HEK293 (cell line): Measurements from ENCODE around the gene ARHGAP32.
A peak's percentile ranks its signal among the peaks of the same experiment; 100 is the strongest.

Experiments used
- CTCF ChIA-PET: fragments of 350-600 bp; formaldehyde crosslinking; extraction: SDS; loops from one replicate; lab custom pipeline; 2021; ENCODE audit warnings: antibody characterized with exemption; lab: Yijun Ruan, JAX
- POLR2A ChIA-PET: fragments of 300-600 bp; formaldehyde crosslinking; extraction: SDS; loops from one replicate; lab custom pipeline; 2020; ENCODE audit warnings: antibody characterized with exemption, inconsistent platforms; lab: Yijun Ruan, JAX
- H3K27ac ChIP-seq: fragments of 200-500 bp; sonication (Bioruptor generic); 2 replicates; pipeline ENCODE4 v1.5.1; 2014; ENCODE audit warnings: low read depth, low read length, control low read depth, inconsistent platforms; ENCODE audit errors: extremely low read depth
- H3K36me3 ChIP-seq, 2 experiments: fragments of 200-500 bp in 1 of 2; sonication (Bioruptor generic) in 1 of 2; 1 replicate in 1 of 2; 2 replicates in 1 of 2; pipeline ENCODE4 v1.5.1; 2014 to 2017; ENCODE audit warnings: inconsistent platforms in 2 of 2, low read length in 2 of 2; ENCODE audit not compliant: control insufficient read depth in 2 of 2, insufficient read depth in 1 of 2
- H3K4me1 ChIP-seq: fragments of 200-500 bp; sonication (Bioruptor generic); 2 replicates; pipeline ENCODE4 v1.5.1; 2014; ENCODE audit warnings: mild to moderate bottlenecking, low read length, inconsistent platforms; ENCODE audit not compliant: control insufficient read depth, insufficient read depth
- H3K4me3 ChIP-seq: 2 replicates; pipeline ENCODE4 v1.5.1; 2011; ENCODE audit warnings: low read depth, mild to moderate bottlenecking, control low read depth, low read length, moderate library complexity
- H3K9me3 ChIP-seq: fragments of 200-500 bp; sonication (Bioruptor generic); 2 replicates; pipeline ENCODE4 v1.5.1; 2014; ENCODE audit warnings: low read depth, low read length, inconsistent platforms; ENCODE audit not compliant: control insufficient read depth, insufficient read depth
- BCL11B ChIP-seq: fragments of 450-650 bp; formaldehyde crosslinking; IDR thresholded peaks from 2 replicates; pipeline ENCODE4 v1.5.1; 2016; ENCODE audit warnings: low read depth, missing biosample characterization, missing genetic modification characterization
- FEZF1 ChIP-seq: fragments of 450-650 bp; formaldehyde crosslinking; IDR thresholded peaks from 2 replicates; pipeline ENCODE4 v1.5.1; 2016; ENCODE audit warnings: missing biosample characterization, missing genetic modification characterization
- GLI2 ChIP-seq: fragments of 450-650 bp; formaldehyde crosslinking; IDR thresholded peaks from 2 replicates; pipeline ENCODE4; 2017; ENCODE audit warnings: missing biosample characterization, missing genetic modification characterization, low read depth, borderline replicate concordance
- IKZF3 ChIP-seq: fragments of 450-650 bp; IDR thresholded peaks from 2 replicates; pipeline ENCODE4 v1.5.0; 2018; ENCODE audit warnings: missing biosample characterization, mild to moderate bottlenecking, missing genetic modification characterization, moderate library complexity
- MEIS1 ChIP-seq: sonication (generic); formaldehyde crosslinking; IDR thresholded peaks from 2 replicates; pipeline ENCODE4 v1.8.1; 2022; ENCODE audit warnings: missing genetic modification reagents, mild to moderate bottlenecking, borderline replicate concordance
- YY1 ChIP-seq: fragments of 450-650 bp; formaldehyde crosslinking; IDR thresholded peaks from 2 replicates; pipeline ENCODE4 v1.5.1; 2018; ENCODE audit warnings: missing biosample characterization, missing genetic modification characterization
- ZBTB11 ChIP-seq: fragments of 450-650 bp; formaldehyde crosslinking; conservative IDR thresholded peaks from 2 replicates; pipeline ENCODE4 v1.5.1; 2016; ENCODE audit warnings: low read depth, missing biosample characterization, missing genetic modification characterization
- ZBTB17 ChIP-seq: fragments of 450-650 bp; formaldehyde crosslinking; IDR thresholded peaks from 2 replicates; pipeline ENCODE4 v1.5.1; 2016; ENCODE audit warnings: missing biosample characterization, missing genetic modification characterization
- ZBTB49 ChIP-seq: fragments of 450-650 bp; formaldehyde crosslinking; IDR thresholded peaks from 2 replicates; pipeline ENCODE4 v1.5.1; 2016; ENCODE audit warnings: missing biosample characterization, missing genetic modification characterization, low read depth
- ZBTB8A ChIP-seq: fragments of 450-650 bp; formaldehyde crosslinking; IDR thresholded peaks from 2 replicates; pipeline ENCODE4 v1.5.1; 2016; ENCODE audit warnings: missing biosample characterization, missing genetic modification characterization
- ZEB2 ChIP-seq: fragments of 450-650 bp; formaldehyde crosslinking; IDR thresholded peaks from 2 replicates; pipeline ENCODE4 v1.5.1; 2016; ENCODE audit warnings: missing biosample characterization, missing genetic modification characterization
- ZIC2 ChIP-seq: fragments of 450-650 bp; formaldehyde crosslinking; IDR thresholded peaks from 2 replicates; pipeline ENCODE4 v1.5.1; 2016; ENCODE audit warnings: missing biosample characterization, missing genetic modification characterization
- ZNF121 ChIP-seq: fragments of 450-650 bp; formaldehyde crosslinking; IDR thresholded peaks from 2 replicates; pipeline ENCODE4 v1.5.1; 2016; ENCODE audit warnings: missing biosample characterization, missing genetic modification characterization
- ZNF132 ChIP-seq: fragments of 450-650 bp; formaldehyde crosslinking; IDR thresholded peaks from 2 replicates; pipeline ENCODE4 v1.5.1; 2017; ENCODE audit warnings: missing biosample characterization, missing genetic modification characterization, borderline replicate concordance
- ZNF174 ChIP-seq: fragments of 450-650 bp; formaldehyde crosslinking; IDR thresholded peaks from 2 replicates; pipeline ENCODE4 v1.5.0; 2017; ENCODE audit warnings: missing biosample characterization, mild to moderate bottlenecking, missing genetic modification characterization
- ZNF175 ChIP-seq: fragments of 450-650 bp; formaldehyde crosslinking; IDR thresholded peaks from 2 replicates; pipeline ENCODE4 v1.5.1; 2016; ENCODE audit warnings: missing biosample characterization, missing genetic modification characterization
- ZNF18 ChIP-seq: fragments of 450-650 bp; formaldehyde crosslinking; IDR thresholded peaks from 2 replicates; pipeline ENCODE4 v1.5.1; 2016; ENCODE audit warnings: missing biosample characterization, missing genetic modification characterization
- ZNF366 ChIP-seq: fragments of 450-650 bp; formaldehyde crosslinking; conservative IDR thresholded peaks from 2 replicates; pipeline ENCODE4 v1.5.1; 2016; ENCODE audit warnings: missing biosample characterization, missing genetic modification characterization
- ZNF394 ChIP-seq: fragments of 450-650 bp; formaldehyde crosslinking; IDR thresholded peaks from 2 replicates; pipeline ENCODE4 v1.5.1; 2016; ENCODE audit warnings: missing biosample characterization, missing genetic modification characterization, mild to moderate bottlenecking, moderate library complexity, borderline replicate concordance
- ZNF473 ChIP-seq: fragments of 450-650 bp; formaldehyde crosslinking; IDR thresholded peaks from 2 replicates; pipeline ENCODE4 v1.5.1; 2017; ENCODE audit warnings: missing biosample characterization, missing genetic modification characterization
- ZNF529 ChIP-seq: fragments of 450-650 bp; formaldehyde crosslinking; IDR thresholded peaks from 2 replicates; pipeline ENCODE4 v1.5.1; 2017; ENCODE audit warnings: missing genetic modification characterization, missing biosample characterization; ENCODE audit not compliant: insufficient replicate concordance
- ZNF548 ChIP-seq: fragments of 450-650 bp; formaldehyde crosslinking; IDR thresholded peaks from 2 replicates; pipeline ENCODE4 v1.5.1; 2016; ENCODE audit warnings: missing biosample characterization, missing genetic modification characterization
- ZNF596 ChIP-seq: fragments of 450-650 bp; IDR thresholded peaks from 2 replicates; pipeline ENCODE4 v1.5.0; 2018; ENCODE audit warnings: missing biosample characterization, mild to moderate bottlenecking, missing genetic modification characterization, moderate library complexity
- ZNF701 ChIP-seq: fragments of 450-650 bp; formaldehyde crosslinking; IDR thresholded peaks from 2 replicates; pipeline ENCODE4 v1.5.1; 2016; ENCODE audit warnings: missing biosample characterization, missing genetic modification characterization
- ZNF837 ChIP-seq: fragments of 450-650 bp; formaldehyde crosslinking; IDR thresholded peaks from 2 replicates; pipeline ENCODE4 v1.5.1; 2016; ENCODE audit warnings: missing biosample characterization, missing genetic modification characterization
- ZNF843 ChIP-seq: fragments of 450-650 bp; formaldehyde crosslinking; IDR thresholded peaks from 2 replicates; pipeline ENCODE4 v1.5.1; 2016; ENCODE audit warnings: missing biosample characterization, missing genetic modification characterization
- TF ChIP-seq, protein P1 (sequence below): fragments of 450-650 bp; formaldehyde crosslinking; IDR thresholded peaks from 2 replicates; pipeline ENCODE4 v1.5.1; 2016; ENCODE audit warnings: missing biosample characterization, missing genetic modification characterization
- TF ChIP-seq, protein P2 (sequence below): fragments of 450-650 bp; formaldehyde crosslinking; IDR thresholded peaks from 2 replicates; pipeline ENCODE4 v1.5.1; 2016; ENCODE audit warnings: missing biosample characterization, missing genetic modification characterization

ARHGAP32 gene

DNA sequence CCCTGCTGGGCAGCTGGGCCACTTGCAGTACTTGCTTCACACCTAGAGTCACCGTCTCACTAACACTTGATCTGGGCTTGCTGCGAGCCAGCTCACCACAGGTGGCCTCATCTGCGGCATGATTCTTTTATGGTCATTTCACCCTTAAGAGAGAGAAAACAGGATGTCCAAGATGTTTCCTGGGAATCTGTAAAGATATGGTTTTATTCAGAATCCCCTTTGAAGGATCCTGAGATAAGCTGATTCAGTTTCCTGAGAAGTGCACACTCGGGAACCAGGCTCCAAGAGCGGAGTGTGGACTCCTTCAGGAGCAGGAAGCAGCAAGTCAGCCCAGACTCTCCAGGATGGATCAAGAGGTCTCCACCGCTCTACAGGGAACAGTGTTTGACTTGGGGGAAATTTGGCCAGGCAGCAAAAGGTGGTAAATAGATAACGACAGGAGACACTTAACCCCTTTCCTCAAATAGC lies 227.6 kb downstream of the ARHGAP32 start (continued):
- TF ChIP-seq ZNF18 (tag by site-specific recombination) = peak; percentile 87
- TF ChIP-seq ZBTB11 (tag by site-specific recombination) = no peak
- peak; percentile 48; the same call in 1 of the 2 replicates for TF ChIP-seq FEZF1 (tag by site-specific recombination)
- no peak for TF ChIP-seq ZEB2 (tag by site-specific recombination)
- peak; percentile 16; the same call in 1 of the 2 replicates for TF ChIP-seq ZBTB17 (tag by site-specific recombination)
- TF ChIP-seq ZNF837 (tag by site-specific recombination) = no peak
- TF ChIP-seq ZIC2 = peak; percentile 51
- 0 out of 2 replicates have a peak, but pooled peaks have one; percentile 14 for TF ChIP-seq IKZF3
- no peak for TF ChIP-seq ZNF366
- TF ChIP-seq BCL11B (tag by site-specific recombination) = no peak
- no peak for TF ChIP-seq YY1 (tag by site-specific recombination)
- TF ChIP-seq, all 188 proteins: peak for 6

DNA sequence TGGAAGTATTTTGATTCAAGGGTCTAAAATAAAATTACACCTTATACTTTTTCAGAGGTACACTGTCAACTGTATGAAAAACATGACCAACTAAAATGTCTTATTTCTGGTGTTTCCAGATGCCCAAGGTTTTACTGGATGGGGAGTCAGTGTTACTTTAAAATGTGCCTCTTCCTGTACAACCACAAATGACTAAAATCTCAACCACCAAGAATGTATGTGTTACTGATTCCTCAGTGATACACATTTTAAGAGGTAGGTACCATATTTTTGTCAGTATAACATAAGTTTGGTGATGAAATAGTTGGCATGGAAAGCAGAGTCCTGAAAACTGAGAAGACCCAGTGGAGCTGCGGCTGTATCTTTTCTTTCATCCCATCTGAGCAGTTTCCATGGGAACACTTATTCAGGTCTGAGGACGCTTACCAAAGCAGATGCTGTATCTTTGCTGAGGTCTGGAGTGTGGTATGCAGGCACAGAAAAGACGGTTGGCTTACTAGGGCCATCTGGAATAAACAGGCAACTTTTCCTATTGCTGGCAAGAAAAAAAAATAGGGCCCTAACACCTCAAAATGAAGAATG lies 228.3 kb downstream of the ARHGAP32 start:
- CTCF ChIA-PET = interaction anchor here (1.1 to 18.1 kb wide), 2 partner anchors 69 to 75 kb away, joined by 3 to 556 read pairs; partner anchors contain the start of gene KCNJ5
- Histone ChIP-seq H3K9me3 (no peaks in the 10 kb centered on the region), H3K27ac (no peak overlapping the region), H3K4me3 (no peak overlapping the region), H3K4me1 (peaks cover 11% of the 10 kb centered on the region), H3K36me3 (peaks cover 0 to 5% of the 10 kb centered on the region in 2 experiments; a peak in 1 of 3 replicates)
- POLR2A ChIA-PET = no interaction called here
- TF ChIP-seq BCL11B (tag by site-specific recombination) (no peak), ZNF596 (tag by site-specific recombination) (no peak), ZBTB49 (tag by site-specific recombination) (no peak), ZNF132 (tag by site-specific recombination) (no peak), ZNF701 (no peak), GLI2 (no peak), ZNF548 (tag by site-specific recombination) (no peak), ZNF174 (tag by site-specific recombination) (no peak), ZNF394 (tag by site-specific recombination) (no peak), ZNF473 (tag by site-specific recombination) (no peak), MEIS1 (CRISPR knock-in tag) (no peak), ZNF843 (tag by site-specific recombination) (no peak), ZNF175 (no peak), ZNF529 (no peak), ZNF121 (tag by site-specific recombination) (no peak), ZBTB8A (tag by site-specific recombination) (no peak)
- TF ChIP-seq, protein P1, sequence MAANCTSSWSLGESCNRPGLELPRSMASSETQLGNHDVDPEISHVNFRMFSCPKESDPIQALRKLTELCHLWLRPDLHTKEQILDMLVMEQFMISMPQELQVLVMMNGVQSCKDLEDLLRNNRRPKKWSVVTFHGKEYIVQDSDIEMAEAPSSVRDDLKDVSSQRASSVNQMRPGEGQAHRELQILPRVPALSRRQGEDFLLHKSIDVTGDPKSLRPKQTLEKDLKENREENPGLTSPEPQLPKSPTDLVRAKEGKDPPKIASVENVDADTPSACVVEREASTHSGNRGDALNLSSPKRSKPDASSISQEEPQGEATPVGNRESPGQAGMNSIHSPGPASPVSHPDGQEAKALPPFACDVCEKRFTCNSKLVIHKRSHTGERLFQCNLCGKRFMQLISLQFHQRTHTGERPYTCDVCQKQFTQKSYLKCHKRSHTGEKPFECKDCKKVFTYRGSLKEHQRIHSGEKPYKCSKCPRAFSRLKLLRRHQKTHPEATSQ (tag by site-specific recombination) = no peak
- TF ChIP-seq, protein P2, sequence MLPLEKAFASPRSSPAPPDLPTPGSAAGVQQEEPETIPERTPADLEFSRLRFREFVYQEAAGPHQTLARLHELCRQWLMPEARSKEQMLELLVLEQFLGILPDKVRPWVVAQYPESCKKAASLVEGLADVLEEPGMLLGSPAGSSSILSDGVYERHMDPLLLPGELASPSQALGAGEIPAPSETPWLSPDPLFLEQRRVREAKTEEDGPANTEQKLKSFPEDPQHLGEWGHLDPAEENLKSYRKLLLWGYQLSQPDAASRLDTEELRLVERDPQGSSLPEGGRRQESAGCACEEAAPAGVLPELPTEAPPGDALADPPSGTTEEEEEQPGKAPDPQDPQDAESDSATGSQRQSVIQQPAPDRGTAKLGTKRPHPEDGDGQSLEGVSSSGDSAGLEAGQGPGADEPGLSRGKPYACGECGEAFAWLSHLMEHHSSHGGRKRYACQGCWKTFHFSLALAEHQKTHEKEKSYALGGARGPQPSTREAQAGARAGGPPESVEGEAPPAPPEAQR (tag by site-specific recombination) = no peak
